GM12801 (cell line): ENCODE results near the gene DSTN.
A peak's percentile ranks its signal among the peaks of the same experiment; 100 is the strongest.

ENCODE experiments used
- CTCF ChIP-seq: IDR thresholded peaks from one replicate; pipeline ENCODE4 v1.5.1; 2011; ENCODE audit warnings: control low read depth; ENCODE audit not compliant: insufficient read length; ENCODE audit errors: extremely low read depth

DSTN gene

GRCh38 chr20:17529586-17529985, 40.3 kb upstream of the DSTN start:
- no peak for TF ChIP-seq CTCF

GRCh38 chr20:17530153-17530552, 39.7 kb upstream of the DSTN start:
- TF ChIP-seq CTCF: no peak

GRCh38 chr20:17530716-17531664, 38.9 kb upstream of the DSTN start, which contains the start of gene BFSP1:
Gene BFSP1 (minus strand): TSS chr20:17531379. CDS start chr20:17531329, 50 bp downstream.
- no peak for TF ChIP-seq CTCF

GRCh38 chr20:17531665-17532025, 38.2 kb upstream of the DSTN start:
- TF ChIP-seq CTCF: no peak

GRCh38 chr20:17533396-17533795, 36.5 kb upstream of the DSTN start:
- no peak for TF ChIP-seq CTCF

GRCh38 chr20:17534077-17534476, 35.8 kb upstream of the DSTN start:
- no peak for TF ChIP-seq CTCF

- peak; percentile 40 for TF ChIP-seq CTCF
Measured at GRCh38 chr20:17536944-17537444, 32.9 kb upstream of the DSTN start.
